GM12878 (cell line): ENCODE measurements around the gene RNF130.

Source experiments
- ATF2 ChIP-seq: IDR thresholded peaks from 2 replicates; pipeline ENCODE4 v1.6.1; 2012; ENCODE audit warnings: low read length, inconsistent platforms
- CBX3 ChIP-seq: fragments of 200-600 bp; sonication (generic); IDR thresholded peaks from 2 replicates; pipeline ENCODE4 v1.6.1; 2016; ENCODE audit warnings: low read depth, borderline replicate concordance
- CTCF ChIP-seq, 3 experiments: IDR thresholded peaks in 2 of 3; conservative IDR thresholded peaks in 1 of 3; 2 replicates each; pipeline ENCODE4 v1.5.1; 2011; ENCODE audit warnings: low read depth in 3 of 3, low read length in 3 of 3, mild to moderate bottlenecking in 3 of 3, control low read depth in 2 of 3, moderate library complexity in 2 of 3, inconsistent platforms in 1 of 3, mixed read lengths in 1 of 3; ENCODE audit not compliant: control insufficient read depth in 2 of 3, insufficient read depth in 1 of 3; ENCODE audit errors: extremely low read depth in 1 of 3
- EP300 ChIP-seq, 2 experiments: fragments of 150-350 bp in 1 of 2; IDR thresholded peaks; 2 replicates each; pipeline ENCODE4 v1.6.1; 2011 to 2012; ENCODE audit warnings: low read depth in 2 of 2, low read length in 2 of 2, borderline replicate concordance in 1 of 2, improper control_type of control experiment in 1 of 2, inconsistent platforms in 1 of 2; ENCODE audit not compliant: control insufficient read depth in 1 of 2
- KAT2A ChIP-seq: conservative IDR thresholded peaks from 2 replicates; pipeline ENCODE4 v1.6.1; 2011; ENCODE audit warnings: low read depth, low read length; ENCODE audit not compliant: control insufficient read depth
- MYC ChIP-seq: IDR thresholded peaks from 2 replicates; pipeline ENCODE4 v1.6.1; 2011; ENCODE audit warnings: mild to moderate bottlenecking, low read length, moderate library complexity, inconsistent platforms; ENCODE audit not compliant: insufficient read depth, insufficient replicate concordance, insufficient read length, severe bottlenecking
- POLR2A ChIP-seq: IDR thresholded peaks from 2 replicates; pipeline ENCODE4 v1.6.1; 2011; ENCODE audit warnings: low read depth, mild to moderate bottlenecking, low read length
- SMC3 ChIP-seq: IDR thresholded peaks from 2 replicates; pipeline ENCODE4 v1.6.1; 2011; ENCODE audit warnings: low read length, improper control_type of control experiment, borderline replicate concordance
- TCF12 ChIP-seq: IDR thresholded peaks from 2 replicates; pipeline ENCODE4 v1.6.1; 2011; ENCODE audit warnings: low read depth, mild to moderate bottlenecking, low read length
- ZNF274 ChIP-seq: IDR thresholded peaks from one replicate; pipeline ENCODE4 v1.8.0; 2011; ENCODE audit not compliant: insufficient read length, insufficient read depth
- TF ChIP-seq, protein P1 (sequence below): fragments of 450-650 bp; IDR thresholded peaks from 2 replicates; pipeline ENCODE4 v1.6.1; 2017; ENCODE audit warnings: mild to moderate bottlenecking, low read depth, inconsistent platforms; ENCODE audit not compliant: poor library complexity, severe bottlenecking
- TF ChIP-seq, protein P2 (sequence below): fragments of 450-650 bp; IDR thresholded peaks from 2 replicates; pipeline ENCODE4 v1.6.1; 2016; ENCODE audit warnings: mild to moderate bottlenecking
- TF ChIP-seq, protein P3 (sequence below): fragments of 450-650 bp; IDR thresholded peaks from 2 replicates; pipeline ENCODE4 v1.6.1; 2017; ENCODE audit warnings: antibody characterized with exemption, mild to moderate bottlenecking, moderate library complexity

- TF ChIP-seq POLR2A (no peak), ATF2 (no peak), TCF12 (no peak), CTCF (IDR thresholded peaks at IDR 0.05 in 2 of 3, conservative IDR thresholded peaks at IDR 0.05 in 1 of 3; ENCODE audit: control insufficient read depth in 2 of 3, extremely low read depth in 1 of 3, insufficient read depth in 1 of 3, low read depth in 3 of 3, low read length in 3 of 3) (no peak), EP300 (IDR thresholded peaks at IDR 0.05; ENCODE audit: borderline replicate concordance in 1 of 2, control insufficient read depth in 1 of 2, low read depth in 2 of 2, low read length in 2 of 2) (no peak), MYC (no peak), KAT2A (no peak), CBX3 (no peak), SMC3 (no peak), ZNF274 (no peak)
- TF ChIP-seq, protein P1, sequence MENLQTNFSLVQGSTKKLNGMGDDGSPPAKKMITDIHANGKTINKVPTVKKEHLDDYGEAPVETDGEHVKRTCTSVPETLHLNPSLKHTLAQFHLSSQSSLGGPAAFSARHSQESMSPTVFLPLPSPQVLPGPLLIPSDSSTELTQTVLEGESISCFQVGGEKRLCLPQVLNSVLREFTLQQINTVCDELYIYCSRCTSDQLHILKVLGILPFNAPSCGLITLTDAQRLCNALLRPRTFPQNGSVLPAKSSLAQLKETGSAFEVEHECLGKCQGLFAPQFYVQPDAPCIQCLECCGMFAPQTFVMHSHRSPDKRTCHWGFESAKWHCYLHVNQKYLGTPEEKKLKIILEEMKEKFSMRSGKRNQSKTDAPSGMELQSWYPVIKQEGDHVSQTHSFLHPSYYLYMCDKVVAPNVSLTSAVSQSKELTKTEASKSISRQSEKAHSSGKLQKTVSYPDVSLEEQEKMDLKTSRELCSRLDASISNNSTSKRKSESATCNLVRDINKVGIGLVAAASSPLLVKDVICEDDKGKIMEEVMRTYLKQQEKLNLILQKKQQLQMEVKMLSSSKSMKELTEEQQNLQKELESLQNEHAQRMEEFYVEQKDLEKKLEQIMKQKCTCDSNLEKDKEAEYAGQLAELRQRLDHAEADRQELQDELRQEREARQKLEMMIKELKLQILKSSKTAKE: no peak
- TF ChIP-seq, protein P2, sequence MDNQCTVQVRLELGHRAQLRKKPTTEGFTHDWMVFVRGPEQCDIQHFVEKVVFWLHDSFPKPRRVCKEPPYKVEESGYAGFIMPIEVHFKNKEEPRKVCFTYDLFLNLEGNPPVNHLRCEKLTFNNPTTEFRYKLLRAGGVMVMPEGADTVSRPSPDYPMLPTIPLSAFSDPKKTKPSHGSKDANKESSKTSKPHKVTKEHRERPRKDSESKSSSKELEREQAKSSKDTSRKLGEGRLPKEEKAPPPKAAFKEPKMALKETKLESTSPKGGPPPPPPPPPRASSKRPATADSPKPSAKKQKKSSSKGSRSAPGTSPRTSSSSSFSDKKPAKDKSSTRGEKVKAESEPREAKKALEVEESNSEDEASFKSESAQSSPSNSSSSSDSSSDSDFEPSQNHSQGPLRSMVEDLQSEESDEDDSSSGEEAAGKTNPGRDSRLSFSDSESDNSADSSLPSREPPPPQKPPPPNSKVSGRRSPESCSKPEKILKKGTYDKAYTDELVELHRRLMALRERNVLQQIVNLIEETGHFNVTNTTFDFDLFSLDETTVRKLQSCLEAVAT: no peak
- TF ChIP-seq, protein P3, sequence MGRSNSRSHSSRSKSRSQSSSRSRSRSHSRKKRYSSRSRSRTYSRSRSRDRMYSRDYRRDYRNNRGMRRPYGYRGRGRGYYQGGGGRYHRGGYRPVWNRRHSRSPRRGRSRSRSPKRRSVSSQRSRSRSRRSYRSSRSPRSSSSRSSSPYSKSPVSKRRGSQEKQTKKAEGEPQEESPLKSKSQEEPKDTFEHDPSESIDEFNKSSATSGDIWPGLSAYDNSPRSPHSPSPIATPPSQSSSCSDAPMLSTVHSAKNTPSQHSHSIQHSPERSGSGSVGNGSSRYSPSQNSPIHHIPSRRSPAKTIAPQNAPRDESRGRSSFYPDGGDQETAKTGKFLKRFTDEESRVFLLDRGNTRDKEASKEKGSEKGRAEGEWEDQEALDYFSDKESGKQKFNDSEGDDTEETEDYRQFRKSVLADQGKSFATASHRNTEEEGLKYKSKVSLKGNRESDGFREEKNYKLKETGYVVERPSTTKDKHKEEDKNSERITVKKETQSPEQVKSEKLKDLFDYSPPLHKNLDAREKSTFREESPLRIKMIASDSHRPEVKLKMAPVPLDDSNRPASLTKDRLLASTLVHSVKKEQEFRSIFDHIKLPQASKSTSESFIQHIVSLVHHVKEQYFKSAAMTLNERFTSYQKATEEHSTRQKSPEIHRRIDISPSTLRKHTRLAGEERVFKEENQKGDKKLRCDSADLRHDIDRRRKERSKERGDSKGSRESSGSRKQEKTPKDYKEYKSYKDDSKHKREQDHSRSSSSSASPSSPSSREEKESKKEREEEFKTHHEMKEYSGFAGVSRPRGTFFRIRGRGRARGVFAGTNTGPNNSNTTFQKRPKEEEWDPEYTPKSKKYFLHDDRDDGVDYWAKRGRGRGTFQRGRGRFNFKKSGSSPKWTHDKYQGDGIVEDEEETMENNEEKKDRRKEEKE: no peak
These were observed 9.1 kb upstream of the RNF130 start for GRCh38 chr5:180080486-180081280.
